Measurements from ENCODE around the gene TC2N.
"Not testable (repeated sequence)": the region's sequence is repeated elsewhere in the genome, so short reads cannot be mapped to it uniquely, and the experiment has no call there.

The TC2N gene

DNA sequence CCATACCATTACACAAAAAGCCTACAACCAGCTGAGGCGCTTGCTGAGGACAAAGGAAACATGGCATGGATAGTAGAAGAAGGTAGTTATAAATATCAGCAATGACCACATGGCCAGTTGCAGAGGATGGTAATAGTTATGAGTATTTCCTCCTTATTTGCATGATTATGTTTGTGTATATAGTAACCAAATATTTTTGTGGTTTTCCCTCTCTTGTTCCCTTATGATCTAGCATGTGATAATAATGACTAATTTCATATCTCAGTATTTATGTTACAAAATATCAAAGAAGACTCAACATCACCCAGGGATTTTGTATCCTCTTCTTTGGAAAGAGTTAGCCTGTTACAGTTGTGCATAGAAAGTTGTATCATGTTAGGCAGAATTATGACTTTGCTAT lies 122.0 kb downstream of the TC2N start:
- H3K4me1 Mint-ChIP-seq (ENCODE audit: low read depth in 2 of 2) = no peaks in the 10 kb centered on the region
- no peak overlapping the region for H3K27ac Mint-ChIP-seq
- no peak overlapping the region for H3K4me3 Mint-ChIP-seq
- no peaks in the 10 kb centered on the region for H3K27me3 Mint-ChIP-seq
- H3K9me3 Mint-ChIP-seq = no peaks in the 10 kb centered on the region
- ATAC-seq (replicated peaks) (no peak), DNase-seq (no peak)
- no peaks in the 10 kb centered on the region for H3K36me3 Mint-ChIP-seq (ENCODE audit: insufficient read depth)

DNA sequence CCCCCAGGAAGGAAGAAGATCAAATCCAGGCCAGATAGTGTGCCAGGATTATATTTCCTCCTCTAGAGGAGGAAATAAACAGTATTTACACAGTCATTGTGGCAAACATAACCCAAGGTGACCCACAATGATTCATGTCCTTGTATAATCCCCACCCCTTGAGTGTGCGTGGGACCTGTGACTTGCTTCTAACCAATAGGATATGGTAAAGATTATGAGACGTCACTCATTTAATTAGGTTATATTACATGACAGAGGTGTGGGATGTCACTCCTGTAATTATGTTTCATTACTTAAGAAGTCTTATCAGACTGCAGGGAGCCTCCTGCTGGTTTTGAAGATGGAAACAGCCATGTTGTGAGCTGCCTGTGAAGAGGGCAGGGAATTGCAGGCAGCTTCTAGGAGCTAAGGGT lies 123.3 kb downstream of the TC2N start:
- Mint-ChIP-seq H3K36me3 (ENCODE audit: insufficient read depth) (no peaks in the 10 kb centered on the region), H3K4me1 (ENCODE audit: low read depth in 2 of 2) (no peaks in the 10 kb centered on the region), H3K4me3 (no peak overlapping the region), H3K27ac (no peak overlapping the region), H3K9me3 (no peaks in the 10 kb centered on the region), H3K27me3 (no peaks in the 10 kb centered on the region)
- ATAC-seq (replicated peaks) (no peak), DNase-seq (no peak)

DNA sequence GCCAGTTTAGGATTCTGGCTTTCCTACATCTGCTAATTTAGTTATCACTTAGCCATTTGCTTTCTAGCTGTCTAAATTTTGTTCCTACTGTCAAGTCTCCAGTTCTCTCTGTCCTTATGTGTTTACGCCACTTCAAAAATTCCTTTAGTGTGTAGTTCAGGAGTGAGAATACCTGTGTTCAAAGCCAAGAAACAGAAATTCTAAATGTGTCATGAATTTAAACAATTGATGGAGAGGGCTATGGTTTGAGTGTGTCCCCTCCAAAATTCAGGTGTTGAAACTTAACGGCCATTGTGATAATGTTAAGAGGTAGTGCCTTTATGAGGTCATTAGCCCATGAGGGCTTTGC lies 124.1 kb downstream of the TC2N start:
- no peaks in the 10 kb centered on the region for H3K36me3 Mint-ChIP-seq (ENCODE audit: insufficient read depth)
- H3K27ac Mint-ChIP-seq = no peak overlapping the region
- DNase-seq = no peak
- ATAC-seq (replicated peaks) = no peak
- no peaks in the 10 kb centered on the region for H3K9me3 Mint-ChIP-seq
- H3K4me1 Mint-ChIP-seq (ENCODE audit: low read depth in 2 of 2) = no peaks in the 10 kb centered on the region
- H3K27me3 Mint-ChIP-seq = no peaks in the 10 kb centered on the region
- no peak overlapping the region for H3K4me3 Mint-ChIP-seq

DNA sequence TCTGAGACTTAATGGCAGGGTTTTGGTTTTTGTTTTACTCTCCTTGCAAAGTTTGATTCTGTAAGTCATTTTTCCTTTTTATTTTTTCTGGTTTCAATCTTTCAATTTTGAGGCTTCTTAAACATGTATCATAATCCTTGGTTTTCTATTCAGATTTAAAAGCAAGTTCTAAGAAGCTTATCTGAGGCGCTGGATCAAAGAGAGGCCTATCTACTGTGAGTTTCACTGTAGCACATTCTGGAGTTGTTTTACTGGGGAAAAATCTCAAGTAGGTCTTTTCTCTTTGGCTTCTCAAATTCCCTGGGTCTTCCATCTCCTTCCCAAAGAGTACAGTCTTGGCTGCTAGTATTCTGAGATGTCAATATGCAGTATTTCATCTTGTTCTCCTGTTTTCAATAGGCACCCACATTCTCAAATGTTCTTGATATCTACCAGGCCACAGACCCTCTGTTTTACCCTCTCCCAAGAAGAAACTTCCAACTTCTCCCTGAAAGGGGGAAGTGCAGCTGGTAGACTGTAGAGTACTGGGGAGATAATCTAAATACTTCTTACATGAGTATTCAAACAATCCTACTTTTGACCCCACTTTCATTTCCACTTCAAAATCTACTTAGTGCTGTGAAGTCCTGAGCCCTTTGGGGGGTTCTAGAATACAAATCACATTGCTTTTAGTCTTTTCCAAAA lies 124.6 kb downstream of the TC2N start:
- Mint-ChIP-seq H3K4me3 (no peak overlapping the region), H3K27ac (no peak overlapping the region), H3K27me3 (no peaks in the 10 kb centered on the region), H3K9me3 (no peaks in the 10 kb centered on the region), H3K36me3 (ENCODE audit: insufficient read depth) (no peaks in the 10 kb centered on the region), H3K4me1 (ENCODE audit: low read depth in 2 of 2) (no peaks in the 10 kb centered on the region)
- DNase-seq (no peak), ATAC-seq (replicated peaks) (no peak)

DNA sequence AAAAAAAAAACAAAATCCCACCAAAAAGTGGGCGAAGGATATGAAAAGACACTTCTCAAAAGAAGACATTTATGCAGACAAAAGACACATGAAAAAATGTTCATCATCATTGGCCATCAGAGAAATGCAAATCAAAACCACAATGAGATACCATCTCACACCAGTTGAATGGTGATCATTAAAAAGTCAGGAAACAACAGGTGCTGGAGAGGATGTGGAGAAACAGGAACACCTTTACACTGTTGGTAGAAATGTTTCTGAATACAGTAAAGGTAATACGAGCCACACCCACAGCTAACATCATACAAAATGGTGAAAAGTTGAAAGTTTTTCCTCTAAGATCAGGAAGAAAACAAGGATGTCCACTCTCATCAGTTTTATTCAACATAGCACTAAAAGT lies 127.5 kb downstream of the TC2N start:
- DNase-seq; H3K4me1 Mint-ChIP-seq (ENCODE audit: low read depth in 2 of 2); ATAC-seq (replicated peaks); H3K27ac Mint-ChIP-seq; H3K36me3 Mint-ChIP-seq (ENCODE audit: insufficient read depth); H3K27me3 Mint-ChIP-seq; H3K9me3 Mint-ChIP-seq; H3K4me3 Mint-ChIP-seq: not testable (repeated sequence)

DNA sequence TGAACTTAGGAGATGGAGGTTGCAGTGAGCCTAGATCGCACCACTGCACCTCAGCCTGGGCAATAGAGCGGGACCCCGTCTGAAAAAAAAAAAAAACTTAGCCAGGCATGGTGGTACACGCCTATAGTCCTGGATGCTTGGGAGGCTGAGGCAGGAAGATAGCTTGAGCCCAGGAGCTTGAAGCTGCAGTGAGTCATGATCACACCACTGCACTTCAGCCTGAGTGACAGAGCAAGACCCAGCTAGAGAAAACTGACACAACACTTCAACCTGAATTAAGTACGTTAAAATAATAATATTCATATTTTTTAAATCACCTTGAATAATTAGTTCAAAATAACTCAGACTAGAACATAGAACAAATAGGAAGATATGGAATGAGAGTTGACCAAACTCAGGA lies 129.7 kb downstream of the TC2N start:
- ATAC-seq (replicated peaks) (no peak), DNase-seq (no peak)
- H3K9me3 Mint-ChIP-seq = no peaks in the 10 kb centered on the region
- peaks cover 0 to 5% of the 10 kb centered on the region in 2 donors for H3K27me3 Mint-ChIP-seq
- H3K4me3 Mint-ChIP-seq = no peak overlapping the region
- H3K27ac Mint-ChIP-seq = no peak overlapping the region
- no peaks in the 10 kb centered on the region for H3K36me3 Mint-ChIP-seq (ENCODE audit: insufficient read depth)
- H3K4me1 Mint-ChIP-seq (ENCODE audit: low read depth in 2 of 2) = no peaks in the 10 kb centered on the region

DNA sequence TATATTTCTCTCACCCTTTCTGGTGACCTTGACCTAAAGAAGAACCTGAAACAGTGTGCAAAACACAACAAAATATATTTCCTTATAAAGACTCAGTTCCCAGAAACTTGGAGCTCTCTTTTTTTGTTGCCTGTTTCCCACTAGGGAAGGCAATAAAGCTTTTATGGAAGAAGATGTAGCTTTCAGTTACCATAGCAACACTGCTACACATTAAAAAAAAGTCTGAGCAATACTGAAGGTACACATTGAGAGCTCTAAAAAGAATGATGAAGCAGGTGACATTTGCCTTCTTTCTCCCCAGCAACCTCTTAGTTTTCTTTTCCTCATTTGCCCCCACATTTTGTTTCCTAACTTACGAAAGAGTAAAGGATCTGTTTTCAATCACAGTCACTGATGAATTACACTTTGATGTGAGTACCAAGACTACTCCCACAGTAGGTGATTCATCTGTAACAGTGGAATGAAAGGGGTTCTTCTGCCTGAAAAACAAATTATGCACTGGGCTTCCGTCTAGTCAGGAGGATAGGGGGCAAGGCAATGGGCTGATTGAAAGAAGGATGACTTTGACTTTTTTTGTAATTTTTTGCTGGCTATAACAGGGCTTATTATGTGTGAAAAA lies 134.4 kb downstream of the TC2N start:
- DNase-seq (no peak), ATAC-seq (replicated peaks) (no peak)
- Mint-ChIP-seq H3K4me3 (no peak overlapping the region), H3K27ac (no peak overlapping the region), H3K27me3 (peaks cover 0 to 5% of the 10 kb centered on the region in 2 donors), H3K9me3 (no peaks in the 10 kb centered on the region), H3K4me1 (ENCODE audit: low read depth in 2 of 2) (no peaks in the 10 kb centered on the region), H3K36me3 (ENCODE audit: insufficient read depth) (peaks cover 3% of the 10 kb centered on the region)

DNA sequence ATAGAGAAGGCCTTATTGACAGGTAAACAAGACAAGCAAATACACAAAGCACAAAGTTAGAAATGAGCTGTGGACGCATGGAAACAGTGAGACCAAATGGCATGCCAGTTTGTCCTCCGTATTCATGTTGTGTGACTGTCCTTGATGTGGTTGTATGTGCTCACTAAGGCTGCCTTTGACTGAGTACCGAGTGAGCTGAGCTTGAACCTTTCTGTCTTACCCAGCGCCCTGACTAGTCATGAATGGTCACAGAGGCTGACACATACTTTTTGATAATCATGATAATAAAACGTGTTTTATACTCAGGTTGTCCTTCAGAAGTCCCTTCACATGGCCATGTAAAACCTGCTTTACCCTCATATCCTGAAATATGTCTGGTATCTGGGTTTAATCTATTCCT lies 134.9 kb downstream of the TC2N start:
- no peak overlapping the region for H3K27ac Mint-ChIP-seq
- H3K27me3 Mint-ChIP-seq = peaks cover 0 to 5% of the 10 kb centered on the region in 2 donors
- peaks cover 3% of the 10 kb centered on the region for H3K36me3 Mint-ChIP-seq (ENCODE audit: insufficient read depth)
- ATAC-seq (replicated peaks) (no peak), DNase-seq (no peak)
- no peaks in the 10 kb centered on the region for H3K4me1 Mint-ChIP-seq (ENCODE audit: low read depth in 2 of 2)
- no peak overlapping the region for H3K4me3 Mint-ChIP-seq
- H3K9me3 Mint-ChIP-seq = no peaks in the 10 kb centered on the region

DNA sequence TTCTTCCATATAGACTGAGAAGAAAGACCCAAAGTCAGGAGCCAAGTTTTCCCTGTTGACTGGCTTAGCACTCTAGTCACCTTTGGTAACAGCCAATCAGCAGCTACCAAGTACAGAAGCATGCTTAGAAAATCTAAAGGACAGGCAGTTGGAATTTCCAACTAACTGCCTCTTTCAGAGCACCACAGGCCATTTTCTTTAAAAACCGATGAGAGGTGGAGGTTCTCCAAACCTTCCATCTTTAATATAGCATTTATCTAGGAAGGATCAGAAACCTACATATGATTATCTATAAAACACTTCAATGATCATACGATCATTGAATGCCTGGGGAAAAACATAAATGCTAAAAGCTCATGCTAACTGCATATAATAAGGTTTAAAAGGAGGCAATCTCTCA lies 135.3 kb downstream of the TC2N start, which contains the start of gene CATSPERB:
Gene CATSPERB (minus strand): TSS at position 101 of the 400 bp plus-strand sequence. CDS start 2,607 bp downstream, outside the sequence.
- peaks cover 3% of the 10 kb centered on the region for H3K36me3 Mint-ChIP-seq (ENCODE audit: insufficient read depth)
- peaks cover 0 to 5% of the 10 kb centered on the region in 2 donors for H3K27me3 Mint-ChIP-seq
- no peak for DNase-seq
- no peaks in the 10 kb centered on the region for H3K4me1 Mint-ChIP-seq (ENCODE audit: low read depth in 2 of 2)
- no peak within 1 kb of the TSS for H3K4me3 Mint-ChIP-seq
- no peak for ATAC-seq (replicated peaks)
- no peak within 1 kb of the TSS for H3K27ac Mint-ChIP-seq
- H3K9me3 Mint-ChIP-seq = no peaks in the 10 kb centered on the region

DNA sequence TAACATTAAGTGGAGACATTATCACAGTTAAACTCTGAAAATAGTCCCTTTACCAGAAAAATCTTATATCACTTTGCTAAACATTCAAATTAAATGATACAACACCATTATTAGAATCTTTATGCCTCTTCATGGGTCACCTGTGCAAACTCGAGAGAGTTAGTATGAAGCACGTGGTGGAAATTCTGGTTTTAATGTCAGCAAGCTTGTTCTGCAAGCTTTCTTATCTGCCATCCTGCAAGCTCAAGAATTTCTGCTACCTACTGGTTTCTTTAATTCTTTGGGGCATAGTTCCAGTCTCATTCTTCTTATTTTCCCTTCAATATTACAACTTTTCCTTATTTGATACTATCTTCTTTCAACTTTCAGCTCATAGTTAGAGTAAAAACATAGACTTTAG lies 136.3 kb downstream of the TC2N start:
- Mint-ChIP-seq H3K27ac (no peak overlapping the region), H3K4me3 (no peak overlapping the region)
- no peak for ATAC-seq (replicated peaks)

DNA sequence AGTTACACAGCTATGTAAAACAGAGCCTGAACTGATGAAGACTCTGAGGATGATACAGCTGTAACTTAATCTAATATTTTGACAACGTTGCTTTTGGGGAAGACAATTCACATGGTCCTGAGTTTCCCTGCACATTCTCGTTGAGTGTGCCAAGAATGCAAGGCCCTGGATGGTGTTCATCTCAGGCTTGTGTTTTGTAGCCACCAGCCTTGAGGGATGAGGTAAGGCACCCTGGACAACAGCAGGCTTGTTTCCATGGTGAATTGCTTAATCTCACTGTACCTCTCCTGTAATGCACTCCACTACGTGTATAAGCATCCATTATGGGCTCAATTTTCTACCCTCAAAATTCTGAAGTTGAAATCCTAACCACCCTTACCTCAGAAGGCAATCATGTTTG lies 137.6 kb downstream of the TC2N start:
- Mint-ChIP-seq H3K4me1 (ENCODE audit: low read depth in 2 of 2) (no peaks in the 10 kb centered on the region), H3K27me3 (no peaks in the 10 kb centered on the region), H3K9me3 (no peaks in the 10 kb centered on the region), H3K27ac (no peak overlapping the region), H3K36me3 (ENCODE audit: insufficient read depth) (peaks cover 3% of the 10 kb centered on the region), H3K4me3 (no peak overlapping the region)
- ATAC-seq (replicated peaks) (no peak), DNase-seq (no peak)

More for the DNA sequence above, 136.3 kb downstream of the TC2N start:
- Mint-ChIP-seq H3K4me1 (ENCODE audit: low read depth in 2 of 2) (no peaks in the 10 kb centered on the region), H3K36me3 (ENCODE audit: insufficient read depth) (peaks cover 3% of the 10 kb centered on the region), H3K9me3 (no peaks in the 10 kb centered on the region), H3K27me3 (no peaks in the 10 kb centered on the region)
- no peak for DNase-seq
